ENCODE results near the gene MORN2. TPM values are rescaled to one million over a fixed set of nuclear protein-coding genes. Genes with fewer than 3 reads are reported as not detected.
"Not testable (repeated sequence)": the region's sequence is repeated elsewhere in the genome, so short reads cannot be mapped to it uniquely, and the experiment has no call there.

The MORN2 gene
- 10 to 100 TPM in 2 of 4 donors, 1 to 10 TPM in 2; 6.1 to 14.9 (median 10.6) TPM for total RNA-seq

DNA sequence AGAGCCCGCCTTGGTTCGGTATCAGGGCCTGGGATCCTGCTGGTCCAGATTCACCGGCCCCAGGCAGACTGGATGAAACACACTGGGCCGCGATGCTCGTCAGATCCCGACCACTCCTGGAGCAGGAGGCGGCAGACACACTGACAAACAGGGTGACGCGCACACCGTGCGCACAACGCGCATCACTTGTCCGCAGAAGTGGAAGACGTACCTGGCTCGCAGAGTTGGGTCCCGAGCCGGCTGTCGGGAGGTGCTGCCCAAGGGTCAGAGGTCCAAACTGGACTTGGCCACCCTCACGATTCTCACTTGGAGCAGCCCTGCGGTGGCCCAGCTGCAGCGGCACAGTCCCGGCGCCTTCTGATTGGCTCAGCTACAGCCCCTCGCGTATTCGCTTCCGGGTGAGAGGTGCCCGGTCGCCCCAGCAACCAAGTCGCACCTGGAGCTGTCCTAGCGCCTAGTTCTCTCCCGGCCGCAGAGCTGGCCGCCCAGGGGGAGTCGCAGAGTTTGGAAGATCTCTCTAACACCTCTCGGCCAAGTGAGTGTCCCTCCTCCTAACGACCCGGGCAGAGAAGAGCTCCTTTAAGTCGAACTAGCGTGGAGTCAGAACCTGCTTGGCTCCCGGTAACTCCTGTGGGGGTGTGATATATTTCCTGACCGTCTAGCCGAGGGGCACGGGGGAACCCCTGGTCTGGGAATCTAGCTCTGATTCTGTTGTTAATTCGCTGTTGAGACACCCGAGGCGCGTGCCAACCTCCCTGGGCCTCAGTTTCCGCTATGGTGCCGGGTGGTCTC is at the start of gene MORN2, which contains the start of gene DHX57:
Gene MORN2, plus strand, starts transcription at position 401 of the 792 bp plus-strand sequence.
Gene DHX57, minus strand, starts transcription at position 359 of the 792 bp plus-strand sequence. CDS start 7,529 bp downstream, outside the sequence.
- TF ChIP-seq, protein P1, sequence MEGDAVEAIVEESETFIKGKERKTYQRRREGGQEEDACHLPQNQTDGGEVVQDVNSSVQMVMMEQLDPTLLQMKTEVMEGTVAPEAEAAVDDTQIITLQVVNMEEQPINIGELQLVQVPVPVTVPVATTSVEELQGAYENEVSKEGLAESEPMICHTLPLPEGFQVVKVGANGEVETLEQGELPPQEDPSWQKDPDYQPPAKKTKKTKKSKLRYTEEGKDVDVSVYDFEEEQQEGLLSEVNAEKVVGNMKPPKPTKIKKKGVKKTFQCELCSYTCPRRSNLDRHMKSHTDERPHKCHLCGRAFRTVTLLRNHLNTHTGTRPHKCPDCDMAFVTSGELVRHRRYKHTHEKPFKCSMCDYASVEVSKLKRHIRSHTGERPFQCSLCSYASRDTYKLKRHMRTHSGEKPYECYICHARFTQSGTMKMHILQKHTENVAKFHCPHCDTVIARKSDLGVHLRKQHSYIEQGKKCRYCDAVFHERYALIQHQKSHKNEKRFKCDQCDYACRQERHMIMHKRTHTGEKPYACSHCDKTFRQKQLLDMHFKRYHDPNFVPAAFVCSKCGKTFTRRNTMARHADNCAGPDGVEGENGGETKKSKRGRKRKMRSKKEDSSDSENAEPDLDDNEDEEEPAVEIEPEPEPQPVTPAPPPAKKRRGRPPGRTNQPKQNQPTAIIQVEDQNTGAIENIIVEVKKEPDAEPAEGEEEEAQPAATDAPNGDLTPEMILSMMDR (IDR thresholded peaks at IDR 0.05) = no peak
- no peak for TF ChIP-seq POLR2A (IDR thresholded peaks at IDR 0.05)
- H3K36me3 ChIP-seq = no peaks in the 10 kb centered on the region
- WGBS, 2 donors = 1 to 2% methylated on average over 12 of the region's 52 CpGs
- H3K27me3 ChIP-seq = no peaks in the 10 kb centered on the region
- H3K9me3 ChIP-seq = no peaks in the 10 kb centered on the region
- H3K4me3 ChIP-seq = peak within 1 kb of the TSS; percentile 83 to 91 (median 88)
- DNase-seq = peak; percentile 14
- H3K27ac ChIP-seq = peak within 1 kb of the TSS; percentile 72 to 84 (median 81)
- H3K4me1 ChIP-seq = peaks cover 8 to 20% (median 12%) of the 10 kb centered on the region in 3 donors
- intact Hi-C loops (cut with DNase I) = no loop called here

DNA sequence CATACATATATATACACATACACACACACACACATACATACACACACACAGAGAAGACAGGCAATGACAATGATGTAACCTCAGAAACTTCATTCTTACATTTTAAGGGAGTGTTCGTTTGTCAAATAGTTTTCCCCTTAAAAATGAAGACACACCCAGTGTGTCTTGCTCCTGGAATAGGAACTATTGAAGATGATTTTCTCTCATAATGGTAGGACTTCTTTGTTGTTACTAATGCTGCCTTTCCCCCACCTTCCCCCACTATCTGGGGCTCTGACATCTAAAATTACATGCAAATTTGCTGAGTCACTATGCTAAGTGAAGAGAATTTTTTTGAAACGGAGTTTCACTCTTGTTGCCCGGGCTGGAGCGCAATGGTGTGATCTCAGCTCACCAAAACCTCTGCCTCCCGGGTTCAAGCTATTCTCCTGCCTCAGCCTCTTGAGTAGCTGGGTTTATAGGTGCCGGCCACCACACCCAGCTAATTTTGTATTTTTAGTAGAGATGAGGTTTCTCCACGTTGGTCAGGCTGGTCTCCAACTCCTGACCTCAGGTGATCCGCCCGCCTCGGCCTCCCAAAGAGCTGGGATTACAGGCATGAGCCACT is 48.1 kb upstream of the MORN2 start:
- H3K9me3 ChIP-seq; H3K4me3 ChIP-seq; H3K27me3 ChIP-seq; intact Hi-C loops (cut with DNase I); DNase-seq; H3K4me1 ChIP-seq: not testable (repeated sequence)
- Histone ChIP-seq H3K27ac (peak overlapping the region in 1 of 4 donors; percentile 5), H3K36me3 (peaks cover 0 to 79% (median 0%) of the 10 kb centered on the region in 3 donors)
- 71 to 77% methylated on average over 9 to 10 of the region's 10 CpGs for WGBS, 2 donors

DNA sequence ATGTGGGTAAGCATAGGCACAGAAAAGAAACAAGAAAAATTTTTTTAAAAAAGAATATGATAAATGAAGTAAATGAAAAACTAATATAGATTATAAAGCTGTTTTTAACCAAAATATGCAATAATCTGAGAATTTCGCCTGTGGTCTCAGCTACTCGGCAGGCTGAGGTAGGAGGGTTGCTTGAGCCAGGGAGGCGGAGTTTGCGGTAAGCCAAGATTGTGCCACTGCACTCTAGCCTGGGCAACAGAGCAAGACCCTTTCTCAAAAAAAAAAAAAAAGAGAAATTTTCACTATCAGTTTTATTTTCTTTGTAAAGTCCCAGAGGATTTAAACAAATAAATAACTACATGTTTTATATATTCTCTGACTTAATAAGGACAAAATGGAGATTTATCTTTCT is 47.3 kb upstream of the MORN2 start:
- Histone ChIP-seq H3K4me3 (no peak overlapping the region), H3K27ac (no peak overlapping the region), H3K9me3 (no peaks in the 10 kb centered on the region), H3K27me3 (no peaks in the 10 kb centered on the region), H3K4me1 (no peaks in the 10 kb centered on the region), H3K36me3 (peaks cover 0 to 79% (median 0%) of the 10 kb centered on the region in 3 donors)
- DNase-seq = no peak
- 71 to 84% methylated on average over 4 of the region's 4 CpGs for WGBS, 2 donors
- intact Hi-C loops (cut with DNase I) = no loop called here
- no peak for TF ChIP-seq POLR2A (IDR thresholded peaks at IDR 0.05)
- TF ChIP-seq, protein P1 (IDR thresholded peaks at IDR 0.05) = no peak

DNA sequence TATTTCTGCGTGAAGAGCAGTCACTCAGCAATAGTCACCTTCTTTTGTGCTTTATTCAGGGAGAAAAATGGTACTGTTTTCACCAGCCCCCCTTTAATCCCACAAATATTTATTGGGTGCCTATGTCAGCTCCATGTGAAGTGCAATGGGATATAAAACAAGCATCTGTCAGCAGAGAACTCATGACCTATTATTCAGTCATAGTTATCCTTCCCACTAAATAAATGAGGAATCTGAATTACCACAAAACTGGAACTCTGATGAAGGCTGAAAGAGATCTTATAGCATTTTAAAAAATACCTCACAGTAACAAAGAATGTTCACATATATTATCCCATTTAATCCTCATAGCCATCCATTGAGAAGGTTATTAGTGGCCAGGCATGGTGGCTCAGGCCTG is 45.8 kb upstream of the MORN2 start:
- intact Hi-C loops (cut with DNase I) = no loop called here
- Histone ChIP-seq H3K4me1 (no peaks in the 10 kb centered on the region), H3K36me3 (peaks cover 0 to 79% (median 0%) of the 10 kb centered on the region in 3 donors), H3K27me3 (no peaks in the 10 kb centered on the region), H3K27ac (no peak overlapping the region), H3K9me3 (no peaks in the 10 kb centered on the region), H3K4me3 (no peak overlapping the region)
- TF ChIP-seq POLR2A (IDR thresholded peaks at IDR 0.05) = no peak
- TF ChIP-seq, protein P1 (IDR thresholded peaks at IDR 0.05) = no peak
- 95 to 100% methylated on average over 1 of the region's 1 CpG for WGBS, 2 donors
- DNase-seq = no peak

DNA sequence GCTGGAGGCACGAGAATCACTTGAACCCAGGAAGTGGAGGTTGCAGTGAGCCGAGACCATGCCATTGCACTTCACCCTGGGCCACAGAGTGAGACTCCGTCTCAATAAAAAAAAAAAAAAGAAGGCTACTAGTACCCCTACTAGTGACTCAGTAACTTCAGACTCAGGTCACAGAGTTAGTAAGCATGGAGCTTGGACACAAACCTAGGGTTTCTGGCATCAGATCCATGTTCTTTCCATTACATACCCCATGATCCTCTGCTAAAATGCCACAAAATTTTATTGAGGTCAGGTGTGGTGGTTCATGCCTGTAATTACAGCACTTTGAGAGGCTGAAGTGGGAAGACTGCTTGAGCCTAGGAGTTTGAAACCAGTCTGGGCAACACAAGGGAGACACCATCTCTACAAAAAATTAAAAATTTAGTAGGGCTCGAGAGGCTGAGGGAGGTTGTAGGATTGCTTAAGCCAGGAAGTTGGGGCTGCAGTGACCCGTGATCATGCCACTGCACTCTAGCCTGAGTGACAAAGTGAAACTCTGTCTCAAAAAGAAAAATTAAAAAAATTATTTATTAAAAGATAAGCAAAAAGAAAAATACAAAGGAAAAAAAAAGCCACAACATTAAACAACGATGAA is 45.1 kb upstream of the MORN2 start:
- H3K27ac ChIP-seq = no peak overlapping the region
- TF ChIP-seq POLR2A (IDR thresholded peaks at IDR 0.05) = no peak
- TF ChIP-seq, protein P1 (IDR thresholded peaks at IDR 0.05) = no peak
- no peak for DNase-seq

More for the DNA sequence above, 45.1 kb upstream of the MORN2 start:
- no peaks in the 10 kb centered on the region for H3K9me3 ChIP-seq
- peaks cover 0 to 79% (median 0%) of the 10 kb centered on the region in 3 donors for H3K36me3 ChIP-seq
- intact Hi-C loops (cut with DNase I) = no loop called here
- H3K27me3 ChIP-seq = no peaks in the 10 kb centered on the region
- no peak overlapping the region for H3K4me3 ChIP-seq
- 82 to 86% methylated on average over 6 of the region's 6 CpGs for WGBS, 2 donors
- no peaks in the 10 kb centered on the region for H3K4me1 ChIP-seq

Measured in esophagus squamous epithelium (tissue), 5 donors.